ENCODE results near the gene INVS.

DNA sequence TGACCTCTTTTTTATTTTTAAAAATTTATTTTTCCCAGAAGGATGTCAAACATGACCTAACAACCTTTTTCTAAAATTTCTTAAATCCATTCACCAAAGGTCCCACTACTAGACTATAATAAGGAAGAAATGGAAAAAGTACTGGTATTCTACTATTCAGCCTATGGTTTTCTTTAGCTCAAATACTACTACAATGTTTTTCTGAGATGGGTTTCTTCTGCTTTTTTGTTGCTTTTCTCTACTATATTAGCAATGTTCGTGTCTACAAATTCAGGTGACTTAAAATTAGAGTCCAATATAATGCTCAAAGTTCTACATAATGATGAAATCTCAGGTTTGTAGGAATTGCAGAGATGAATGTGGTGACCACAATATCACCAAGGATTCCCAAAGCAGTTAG lies 8.2 kb upstream of the INVS start:
- TF ChIP-seq GATA3 (IDR thresholded peaks at IDR 0.05; ENCODE audit: low read depth, low read length) (no peak), GATA2 (IDR thresholded peaks at IDR 0.05; ENCODE audit: low read depth, low read length) (no peak)
